Measurements from ENCODE around the gene PKN2. TPM values are rescaled to one million over a fixed set of nuclear protein-coding genes. Genes with fewer than 3 reads are reported as not detected.

PKN2 gene
- total RNA-seq, 1 donor from 2014 or later: 30.7 TPM

DNA sequence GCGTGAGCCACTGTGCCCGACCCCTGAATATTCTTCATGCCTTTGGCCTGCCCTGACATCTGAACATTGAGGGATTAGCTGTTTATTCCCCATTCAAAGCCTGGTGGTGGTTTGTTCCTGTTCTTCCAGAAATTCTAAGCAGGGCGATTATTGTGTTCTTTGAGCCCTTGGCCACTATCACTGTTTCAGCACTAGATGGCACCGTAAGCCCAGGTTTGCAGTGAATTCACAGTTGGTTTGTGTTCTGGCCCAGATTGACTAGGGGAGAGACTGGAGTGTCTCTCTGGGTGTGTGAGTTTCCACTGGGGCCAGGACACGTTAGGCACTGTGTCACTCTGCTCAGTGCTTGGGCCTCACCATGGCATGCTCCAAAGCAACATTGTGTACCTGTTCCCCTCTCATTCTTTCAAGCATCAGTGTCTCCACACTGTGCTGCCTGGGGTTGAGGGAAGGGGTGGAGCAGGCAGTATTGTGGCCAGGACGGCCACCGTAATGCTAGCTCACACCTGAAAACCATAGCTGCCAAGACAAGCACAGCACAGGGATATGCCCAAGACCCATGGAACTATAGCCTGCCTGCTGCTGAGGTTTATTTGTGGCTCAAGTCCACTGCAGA is 52.7 kb downstream of the PKN2 start:
- H3K27me3 ChIP-seq (ENCODE audit: control insufficient read depth, insufficient read depth, low read length): no peaks in the 10 kb centered on the region
- H3K4me3 ChIP-seq (ENCODE audit: low read depth, low read length): no peak overlapping the region
- DNase-seq (ENCODE audit: low read depth): no peak
- TF ChIP-seq, protein P1, sequence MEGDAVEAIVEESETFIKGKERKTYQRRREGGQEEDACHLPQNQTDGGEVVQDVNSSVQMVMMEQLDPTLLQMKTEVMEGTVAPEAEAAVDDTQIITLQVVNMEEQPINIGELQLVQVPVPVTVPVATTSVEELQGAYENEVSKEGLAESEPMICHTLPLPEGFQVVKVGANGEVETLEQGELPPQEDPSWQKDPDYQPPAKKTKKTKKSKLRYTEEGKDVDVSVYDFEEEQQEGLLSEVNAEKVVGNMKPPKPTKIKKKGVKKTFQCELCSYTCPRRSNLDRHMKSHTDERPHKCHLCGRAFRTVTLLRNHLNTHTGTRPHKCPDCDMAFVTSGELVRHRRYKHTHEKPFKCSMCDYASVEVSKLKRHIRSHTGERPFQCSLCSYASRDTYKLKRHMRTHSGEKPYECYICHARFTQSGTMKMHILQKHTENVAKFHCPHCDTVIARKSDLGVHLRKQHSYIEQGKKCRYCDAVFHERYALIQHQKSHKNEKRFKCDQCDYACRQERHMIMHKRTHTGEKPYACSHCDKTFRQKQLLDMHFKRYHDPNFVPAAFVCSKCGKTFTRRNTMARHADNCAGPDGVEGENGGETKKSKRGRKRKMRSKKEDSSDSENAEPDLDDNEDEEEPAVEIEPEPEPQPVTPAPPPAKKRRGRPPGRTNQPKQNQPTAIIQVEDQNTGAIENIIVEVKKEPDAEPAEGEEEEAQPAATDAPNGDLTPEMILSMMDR (IDR thresholded peaks at IDR 0.05; ENCODE audit: insufficient read depth, low read length, poor library complexity, severe bottlenecking): peak; percentile 46
- peaks cover 3% of the 10 kb centered on the region for H3K36me3 ChIP-seq (ENCODE audit: control insufficient read depth, insufficient read depth, low read length)

DNA sequence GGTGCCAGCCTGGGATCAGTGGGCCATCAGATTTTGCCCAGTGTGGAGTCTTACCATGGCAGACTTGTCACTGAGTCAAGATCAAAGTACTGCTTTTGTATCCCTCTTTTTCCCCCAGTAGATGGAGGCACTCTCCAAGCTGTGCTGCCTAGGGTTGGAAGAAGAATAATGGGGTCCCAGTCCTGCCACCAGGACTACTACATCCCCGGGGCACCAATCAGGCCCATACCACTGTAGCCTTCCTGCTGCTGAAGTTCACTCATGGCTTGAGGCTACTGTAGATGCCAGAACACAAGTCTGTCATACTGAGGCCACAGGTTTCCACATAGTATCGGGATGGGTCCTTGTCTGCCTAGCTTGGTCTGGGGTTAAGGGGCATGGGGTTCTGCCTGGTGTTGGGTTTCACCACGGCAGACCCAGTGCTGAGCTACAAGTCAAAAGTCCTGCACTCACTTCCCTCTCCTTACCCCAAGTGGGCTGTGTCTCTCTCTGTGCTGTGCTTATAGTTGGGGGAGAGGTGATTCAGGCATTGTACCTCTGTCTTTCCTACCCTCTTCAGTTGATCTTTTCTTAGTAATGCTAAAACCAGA is 53.4 kb downstream of the PKN2 start:
- TF ChIP-seq, protein P1 (IDR thresholded peaks at IDR 0.05; ENCODE audit: insufficient read depth, low read length, poor library complexity, severe bottlenecking): no peak
- Histone ChIP-seq H3K36me3 (ENCODE audit: control insufficient read depth, insufficient read depth, low read length) (peaks cover 3% of the 10 kb centered on the region), H3K4me3 (ENCODE audit: low read depth, low read length) (no peak overlapping the region), H3K27me3 (ENCODE audit: control insufficient read depth, insufficient read depth, low read length) (no peaks in the 10 kb centered on the region)
- DNase-seq (ENCODE audit: low read depth): no peak

DNA sequence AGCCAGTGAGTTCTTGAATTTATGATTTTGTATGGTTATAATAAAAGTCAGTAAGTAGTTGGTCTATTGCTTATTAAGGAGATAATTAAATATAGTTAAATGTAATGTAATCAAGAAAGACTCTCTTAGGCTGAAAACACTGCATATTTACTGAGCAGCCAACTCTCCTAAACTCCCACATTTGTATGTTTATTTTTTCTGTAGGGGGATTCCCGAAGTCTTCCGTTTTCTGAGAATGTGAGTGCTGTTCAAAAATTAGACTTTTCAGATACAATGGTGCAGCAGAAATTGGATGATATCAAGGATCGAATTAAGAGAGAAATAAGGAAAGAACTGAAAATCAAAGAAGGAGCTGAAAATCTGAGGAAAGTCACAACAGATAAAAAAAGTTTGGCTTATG is 56.7 kb downstream of the PKN2 start:
- Histone ChIP-seq H3K27me3 (ENCODE audit: control insufficient read depth, insufficient read depth, low read length) (no peaks in the 10 kb centered on the region), H3K36me3 (ENCODE audit: control insufficient read depth, insufficient read depth, low read length) (peaks cover 3% of the 10 kb centered on the region), H3K4me3 (ENCODE audit: low read depth, low read length) (no peak overlapping the region)
- DNase-seq (ENCODE audit: low read depth): no peak
- TF ChIP-seq, protein P1 (IDR thresholded peaks at IDR 0.05; ENCODE audit: insufficient read depth, low read length, poor library complexity, severe bottlenecking): no peak

DNA sequence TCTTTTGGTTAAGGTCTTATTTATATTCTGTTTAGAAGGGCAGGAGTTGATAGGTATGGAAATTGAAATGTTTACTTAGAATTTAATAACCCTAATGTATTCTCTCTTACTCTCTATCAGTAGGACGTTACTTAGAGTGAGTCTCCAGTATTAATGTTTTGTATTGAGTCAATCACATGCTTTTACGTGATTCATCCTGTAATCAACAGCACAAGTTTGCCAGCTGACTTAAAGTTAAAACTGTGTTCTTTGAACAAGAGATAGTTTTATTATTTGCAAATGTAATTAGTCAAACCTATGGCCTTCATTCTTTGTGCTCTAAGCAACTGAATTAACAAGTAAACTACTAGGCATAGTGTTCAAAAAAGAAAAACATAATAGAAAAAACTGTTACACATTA is 57.3 kb downstream of the PKN2 start:
- Histone ChIP-seq H3K36me3 (ENCODE audit: control insufficient read depth, insufficient read depth, low read length) (peaks cover 3% of the 10 kb centered on the region), H3K4me3 (ENCODE audit: low read depth, low read length) (no peak overlapping the region), H3K27me3 (ENCODE audit: control insufficient read depth, insufficient read depth, low read length) (no peaks in the 10 kb centered on the region)
- no peak for DNase-seq (ENCODE audit: low read depth)
- TF ChIP-seq, protein P1 (IDR thresholded peaks at IDR 0.05; ENCODE audit: insufficient read depth, low read length, poor library complexity, severe bottlenecking): no peak

DNA sequence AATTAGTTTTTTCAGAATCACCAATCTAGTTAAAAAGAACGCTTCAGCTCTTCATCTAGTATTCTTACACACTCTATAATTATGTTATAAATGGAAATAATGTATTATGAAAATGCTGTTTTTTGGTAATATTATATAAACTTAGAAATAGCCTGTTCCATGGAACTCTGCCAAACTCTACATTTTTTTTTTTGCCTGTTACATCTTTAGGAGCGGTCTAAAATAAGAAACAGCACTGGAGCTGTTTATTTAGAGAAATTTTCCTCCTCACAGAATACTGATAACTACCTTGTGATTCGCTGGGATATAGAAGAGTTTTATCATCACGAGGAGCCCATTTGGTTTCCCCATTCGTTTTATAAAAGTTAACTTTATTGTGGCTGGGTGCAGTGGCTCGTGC is 58.5 kb downstream of the PKN2 start:
- Histone ChIP-seq H3K4me3 (ENCODE audit: low read depth, low read length) (no peak overlapping the region), H3K36me3 (ENCODE audit: control insufficient read depth, insufficient read depth, low read length) (no peaks in the 10 kb centered on the region), H3K27me3 (ENCODE audit: control insufficient read depth, insufficient read depth, low read length) (no peaks in the 10 kb centered on the region)
- TF ChIP-seq, protein P1 (IDR thresholded peaks at IDR 0.05; ENCODE audit: insufficient read depth, low read length, poor library complexity, severe bottlenecking): no peak
- no peak for DNase-seq (ENCODE audit: low read depth)

DNA sequence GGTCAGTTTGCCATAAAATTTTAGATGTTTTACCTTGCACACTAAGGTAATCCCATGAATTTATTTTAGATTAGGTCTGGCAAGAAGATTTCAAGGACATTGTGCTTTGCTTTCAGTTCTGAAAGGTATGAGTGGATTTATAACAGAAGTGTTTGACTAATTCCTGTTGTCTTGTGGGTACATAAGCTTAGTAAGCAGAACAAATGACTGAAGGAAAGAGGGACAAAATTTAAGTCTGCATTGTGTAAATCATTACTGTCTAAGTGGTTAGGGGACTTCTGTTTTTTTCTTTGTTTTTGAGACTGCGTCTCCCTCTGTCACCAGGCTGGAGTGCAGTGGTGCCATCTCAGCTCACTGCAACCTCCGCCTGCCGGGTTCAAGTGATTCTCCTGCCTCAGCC is 60.1 kb downstream of the PKN2 start:
- DNase-seq (ENCODE audit: low read depth): no peak
- TF ChIP-seq, protein P1 (IDR thresholded peaks at IDR 0.05; ENCODE audit: insufficient read depth, low read length, poor library complexity, severe bottlenecking): no peak

More for the DNA sequence above, 60.1 kb downstream of the PKN2 start:
- Histone ChIP-seq H3K36me3 (ENCODE audit: control insufficient read depth, insufficient read depth, low read length) (no peaks in the 10 kb centered on the region), H3K4me3 (ENCODE audit: low read depth, low read length) (no peak overlapping the region), H3K27me3 (ENCODE audit: control insufficient read depth, insufficient read depth, low read length) (no peaks in the 10 kb centered on the region)

Measured in kidney epithelial cell (primary cell).